K562 treated with DMSO at 1 percent for 48 hours (cell line): ENCODE results near the gene ENAM. TPM values are rescaled to one million over a fixed set of nuclear protein-coding genes. Genes with fewer than 3 reads are reported as not detected.

Experiments used
- total RNA-seq: library from RNA; unstranded; fragments of 300-600 nt; gene quantifications from 2 replicates; pipeline ENCODE4 v1.2.3, GENCODE V29; 2022; ENCODE audit warnings: low replicate concordance; ENCODE audit errors: extremely low read depth

ENAM gene, protein sequence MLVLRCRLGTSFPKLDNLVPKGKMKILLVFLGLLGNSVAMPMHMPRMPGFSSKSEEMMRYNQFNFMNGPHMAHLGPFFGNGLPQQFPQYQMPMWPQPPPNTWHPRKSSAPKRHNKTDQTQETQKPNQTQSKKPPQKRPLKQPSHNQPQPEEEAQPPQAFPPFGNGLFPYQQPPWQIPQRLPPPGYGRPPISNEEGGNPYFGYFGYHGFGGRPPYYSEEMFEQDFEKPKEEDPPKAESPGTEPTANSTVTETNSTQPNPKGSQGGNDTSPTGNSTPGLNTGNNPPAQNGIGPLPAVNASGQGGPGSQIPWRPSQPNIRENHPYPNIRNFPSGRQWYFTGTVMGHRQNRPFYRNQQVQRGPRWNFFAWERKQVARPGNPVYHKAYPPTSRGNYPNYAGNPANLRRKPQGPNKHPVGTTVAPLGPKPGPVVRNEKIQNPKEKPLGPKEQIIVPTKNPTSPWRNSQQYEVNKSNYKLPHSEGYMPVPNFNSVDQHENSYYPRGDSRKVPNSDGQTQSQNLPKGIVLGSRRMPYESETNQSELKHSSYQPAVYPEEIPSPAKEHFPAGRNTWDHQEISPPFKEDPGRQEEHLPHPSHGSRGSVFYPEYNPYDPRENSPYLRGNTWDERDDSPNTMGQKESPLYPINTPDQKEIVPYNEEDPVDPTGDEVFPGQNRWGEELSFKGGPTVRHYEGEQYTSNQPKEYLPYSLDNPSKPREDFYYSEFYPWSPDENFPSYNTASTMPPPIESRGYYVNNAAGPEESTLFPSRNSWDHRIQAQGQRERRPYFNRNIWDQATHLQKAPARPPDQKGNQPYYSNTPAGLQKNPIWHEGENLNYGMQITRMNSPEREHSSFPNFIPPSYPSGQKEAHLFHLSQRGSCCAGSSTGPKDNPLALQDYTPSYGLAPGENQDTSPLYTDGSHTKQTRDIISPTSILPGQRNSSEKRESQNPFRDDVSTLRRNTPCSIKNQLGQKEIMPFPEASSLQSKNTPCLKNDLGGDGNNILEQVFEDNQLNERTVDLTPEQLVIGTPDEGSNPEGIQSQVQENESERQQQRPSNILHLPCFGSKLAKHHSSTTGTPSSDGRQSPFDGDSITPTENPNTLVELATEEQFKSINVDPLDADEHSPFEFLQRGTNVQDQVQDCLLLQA
- total RNA-seq = not detected in 2 replicates

DNA sequence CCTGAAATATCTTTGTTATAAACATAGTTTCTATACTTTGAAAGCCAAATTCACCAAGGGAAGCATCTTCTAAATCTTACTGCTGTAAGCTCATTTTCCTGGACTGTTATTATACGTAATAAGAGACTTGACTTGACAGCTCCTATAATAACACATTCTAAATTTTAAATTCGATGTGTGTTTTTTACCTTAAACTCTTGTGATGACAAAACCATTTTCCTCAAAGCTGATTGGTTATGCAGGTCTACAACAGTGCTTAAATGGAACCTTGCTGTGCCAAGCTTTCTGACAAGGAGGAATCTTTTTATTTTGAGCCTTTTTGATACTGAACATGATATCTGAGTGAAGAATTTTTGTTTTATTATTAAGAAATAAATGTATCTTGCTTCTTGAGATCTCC is at the start of gene ENAM:
TSS of gene ENAM (plus strand) at position 301 of the 400 bp plus-strand sequence. CDS start 757 bp downstream, outside the sequence.

DNA sequence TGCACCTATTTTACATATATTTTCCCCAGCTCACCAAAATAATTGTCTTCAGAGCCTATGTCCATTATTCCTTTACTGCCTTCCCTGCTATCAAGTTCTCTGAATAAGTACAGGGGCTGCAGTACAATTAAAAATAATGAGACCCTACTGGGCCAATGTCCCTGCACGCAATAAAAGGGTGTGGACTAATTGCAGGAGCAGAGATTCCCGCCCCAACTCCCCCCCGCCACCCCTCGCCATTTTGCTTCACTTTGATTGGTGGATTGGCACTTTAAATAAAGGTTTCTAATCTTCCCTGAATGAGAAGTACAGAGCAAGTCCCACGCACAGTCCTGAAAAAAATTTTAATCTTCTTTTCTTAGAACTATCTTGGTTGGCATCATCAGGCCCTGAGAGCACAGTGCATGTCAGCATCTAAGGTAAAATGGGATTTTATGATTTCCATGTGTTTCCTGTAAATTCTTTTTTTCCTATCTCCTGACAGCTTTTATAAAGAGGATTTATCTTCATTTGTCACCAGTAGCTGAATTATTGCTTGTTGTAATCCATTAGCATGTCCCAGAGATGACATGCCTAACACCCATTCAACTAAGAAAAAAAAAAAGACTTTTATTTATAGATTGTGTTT is 36.5 kb upstream of the ENAM start, which contains the start of gene AMBN:
TSS of gene AMBN (plus strand) at position 302 of the 628 bp plus-strand sequence. CDS start at position 405, 103 bp downstream.

DNA sequence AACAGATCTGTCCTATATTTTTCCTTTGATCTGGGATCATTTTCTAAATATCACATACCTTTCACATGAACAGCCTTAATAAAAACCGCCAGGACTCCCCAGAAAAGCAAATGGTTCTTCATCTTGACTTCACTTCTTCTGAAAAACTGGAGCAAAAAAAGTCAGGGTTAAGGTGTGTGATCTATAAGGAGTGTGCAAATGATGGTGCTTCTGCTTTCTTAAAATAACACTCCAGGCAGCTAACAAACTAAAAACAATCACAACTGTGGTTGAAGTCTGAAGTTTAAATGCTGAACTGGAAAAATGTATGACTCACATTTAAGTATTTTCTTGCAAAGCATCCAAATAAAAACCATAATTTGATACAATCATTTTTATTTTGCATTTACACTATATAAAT is 37.8 kb downstream of the ENAM start, which contains the start of gene JCHAIN:
TSS of gene JCHAIN (minus strand) at position 140 of the 400 bp plus-strand sequence. CDS start at position 122, 18 bp downstream.

DNA sequence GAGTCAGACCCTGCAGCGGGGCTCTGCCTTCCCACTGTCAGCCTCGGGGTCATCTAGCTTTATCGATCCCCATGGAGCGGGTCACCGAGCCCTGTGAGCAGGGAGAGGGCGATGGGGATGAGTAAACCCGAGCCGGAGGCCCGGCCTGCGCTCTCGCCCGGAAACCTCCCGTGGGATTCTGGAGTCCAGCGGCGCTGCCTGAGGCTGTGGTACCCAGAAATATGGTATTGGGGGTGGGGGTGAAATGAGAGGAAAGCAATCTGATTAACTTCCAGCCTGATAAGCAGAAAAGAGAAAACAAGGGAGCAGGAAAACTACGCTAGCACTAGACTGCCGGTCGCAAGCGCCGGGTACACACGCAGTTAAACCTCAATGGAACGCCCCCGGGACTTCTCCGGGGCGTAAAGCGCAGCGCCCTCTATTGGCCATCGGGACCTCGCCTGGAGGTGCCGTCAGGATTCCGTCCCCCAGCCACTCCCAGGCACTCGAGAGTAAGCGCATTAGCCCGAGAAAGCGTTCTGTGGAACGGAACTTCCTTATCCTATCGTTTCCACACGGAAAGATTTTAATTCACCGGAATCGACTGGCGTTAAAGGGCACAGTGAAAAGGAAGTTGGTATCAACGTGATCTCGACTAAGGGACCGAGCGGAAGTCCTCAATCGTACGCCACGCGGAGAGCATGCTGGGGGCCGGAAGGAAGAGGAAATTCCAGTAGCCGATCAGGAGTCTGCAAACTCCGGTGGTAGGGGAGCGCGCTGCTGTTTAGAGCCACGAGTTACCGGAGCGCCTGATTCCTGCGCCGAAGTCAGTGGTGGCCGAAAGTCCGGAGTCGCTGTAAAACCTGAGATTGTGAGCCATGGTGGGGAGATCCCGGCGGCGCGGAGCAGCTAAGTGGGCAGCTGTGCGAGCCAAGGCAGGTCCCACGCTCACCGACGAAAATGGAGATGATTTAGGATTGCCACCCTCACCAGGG is 59.6 kb downstream of the ENAM start, which contains the start of gene UTP3:
TSS of gene UTP3 (plus strand) at position 712 of the 974 bp plus-strand sequence. CDS start at position 858, 146 bp downstream.

Other genes starting within 250 kb of the ENAM start
- not detected in 2 replicates for gene SMR3B, start 245.6 kb upstream of the ENAM start, total RNA-seq
- not detected in 2 replicates for gene OPRPN, start 230.8 kb upstream of the ENAM start, total RNA-seq
- gene MUC7, start 156.5 kb upstream of the ENAM start, total RNA-seq = not detected in 2 replicates
- not detected in 2 replicates for gene AMTN, start 110.2 kb upstream of the ENAM start, total RNA-seq
- not detected in 2 replicates for gene AMBN, start 36.5 kb upstream of the ENAM start, total RNA-seq
- not detected in 2 replicates for gene JCHAIN, start 37.8 kb downstream of the ENAM start, total RNA-seq
- not detected in 2 replicates for gene UTP3, start 59.8 kb downstream of the ENAM start, total RNA-seq
- gene RUFY3, start 93.2 kb downstream of the ENAM start, total RNA-seq = not detected in 2 replicates
- not detected in 2 replicates for gene GRSF1, start 211.1 kb downstream of the ENAM start, total RNA-seq